Measurements from ENCODE around the gene BPI.

- TF ChIP-seq, protein P1, sequence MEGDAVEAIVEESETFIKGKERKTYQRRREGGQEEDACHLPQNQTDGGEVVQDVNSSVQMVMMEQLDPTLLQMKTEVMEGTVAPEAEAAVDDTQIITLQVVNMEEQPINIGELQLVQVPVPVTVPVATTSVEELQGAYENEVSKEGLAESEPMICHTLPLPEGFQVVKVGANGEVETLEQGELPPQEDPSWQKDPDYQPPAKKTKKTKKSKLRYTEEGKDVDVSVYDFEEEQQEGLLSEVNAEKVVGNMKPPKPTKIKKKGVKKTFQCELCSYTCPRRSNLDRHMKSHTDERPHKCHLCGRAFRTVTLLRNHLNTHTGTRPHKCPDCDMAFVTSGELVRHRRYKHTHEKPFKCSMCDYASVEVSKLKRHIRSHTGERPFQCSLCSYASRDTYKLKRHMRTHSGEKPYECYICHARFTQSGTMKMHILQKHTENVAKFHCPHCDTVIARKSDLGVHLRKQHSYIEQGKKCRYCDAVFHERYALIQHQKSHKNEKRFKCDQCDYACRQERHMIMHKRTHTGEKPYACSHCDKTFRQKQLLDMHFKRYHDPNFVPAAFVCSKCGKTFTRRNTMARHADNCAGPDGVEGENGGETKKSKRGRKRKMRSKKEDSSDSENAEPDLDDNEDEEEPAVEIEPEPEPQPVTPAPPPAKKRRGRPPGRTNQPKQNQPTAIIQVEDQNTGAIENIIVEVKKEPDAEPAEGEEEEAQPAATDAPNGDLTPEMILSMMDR (conservative IDR thresholded peaks at IDR 0.05 in 1 of 2, IDR thresholded peaks at IDR 0.05 in 1 of 2; ENCODE audit: low read depth in 1 of 2, low read length in 2 of 2), result no peak
- no peak for TF ChIP-seq EZH2 (IDR thresholded peaks at IDR 0.05; ENCODE audit: low read length, missing control alignments)
Measured at GRCh38 chr20:38301309-38301708, 2.6 kb upstream of the BPI start.

All from fibroblast of lung (primary cell).